PC-9 (cell line): ENCODE measurements around the gene HIF1A.

Experiments
- CTCF ChIP-seq: fragments of 200-600 bp; sonication (generic); conservative IDR thresholded peaks from 2 replicates; pipeline ENCODE4 v1.6.1; 2017; ENCODE audit warnings: mixed run types, antibody characterized with exemption, mild to moderate bottlenecking, moderate library complexity
- EZH2 ChIP-seq: fragments of 200-600 bp; sonication (generic); IDR thresholded peaks from 2 replicates; pipeline ENCODE4 v1.8.0; 2017; ENCODE audit warnings: antibody characterized with exemption, low read depth

- TF ChIP-seq CTCF (no peak), EZH2 (no peak)
Observed at GRCh38 chr14:61661471-61662400, 33.6 kb upstream of the HIF1A start.
